GM18873 (cell line): ENCODE results near the gene DGLUCY.
"Not testable (repeated sequence)": the region's sequence is repeated elsewhere in the genome, so short reads cannot be mapped to it uniquely, and the experiment has no call there.

Source experiments
- ATAC-seq: cut with Tn5 transposase; IDR thresholded peaks from one replicate; pipeline ENCODE4 v1.9.1; 2021; ENCODE audit warnings: mild to moderate bottlenecking, moderate library complexity, moderate number of reproducible peaks; ENCODE audit not compliant: unreplicated experiment, low FRiP score

DGLUCY gene

GRCh38 chr14:91202234-91202974 lies 88.5 kb downstream of the DGLUCY start:
- no peak for ATAC-seq

GRCh38 chr14:91204657-91205056 lies 90.8 kb downstream of the DGLUCY start:
- ATAC-seq: no peak

GRCh38 chr14:91205459-91205858 lies 91.6 kb downstream of the DGLUCY start:
- no peak for ATAC-seq

- ATAC-seq: no peak
These were observed 93.1 kb downstream of the DGLUCY start for GRCh38 chr14:91207008-91207407.

GRCh38 chr14:91211017-91211416 lies 97.1 kb downstream of the DGLUCY start:
- ATAC-seq: no peak

- no peak for ATAC-seq
These were observed 100.4 kb downstream of the DGLUCY start for GRCh38 chr14:91214306-91214705.

- ATAC-seq: no peak
These were observed 101.5 kb downstream of the DGLUCY start for GRCh38 chr14:91215381-91215780.

- ATAC-seq: no peak
These were observed 102.9 kb downstream of the DGLUCY start for GRCh38 chr14:91216731-91217226.

- no peak for ATAC-seq
These were observed 104.1 kb downstream of the DGLUCY start for GRCh38 chr14:91218014-91218413.

- no peak for ATAC-seq
These were observed 105.9 kb downstream of the DGLUCY start for GRCh38 chr14:91219517-91220389.

GRCh38 chr14:91220581-91221000 lies 106.7 kb downstream of the DGLUCY start:
- no peak for ATAC-seq

GRCh38 chr14:91221270-91221669 lies 107.4 kb downstream of the DGLUCY start:
- ATAC-seq: no peak

- no peak for ATAC-seq
These were observed 109.3 kb downstream of the DGLUCY start for GRCh38 chr14:91223028-91223783.

GRCh38 chr14:91225025-91225424 lies 111.2 kb downstream of the DGLUCY start:
- ATAC-seq: no peak

- not testable (repeated sequence) for ATAC-seq
These were observed 112.5 kb downstream of the DGLUCY start for GRCh38 chr14:91226360-91226759.

- ATAC-seq: no peak
These were observed 113.3 kb downstream of the DGLUCY start for GRCh38 chr14:91227183-91227628.

- peak; percentile 86 for ATAC-seq
These were observed 114.5 kb downstream of the DGLUCY start for GRCh38 chr14:91228112-91229004.

GRCh38 chr14:91229005-91229382 lies 115.1 kb downstream of the DGLUCY start:
- ATAC-seq: no peak

- peak; percentile 58 for ATAC-seq
These were observed 115.9 kb downstream of the DGLUCY start for GRCh38 chr14:91229743-91230200.
